OCI-LY1 (cell line): Measurements from ENCODE around the gene NUP214.

ENCODE experiments used
- H2AFZ ChIP-seq: fragments of 200-600 bp; sonication (generic), shearing (Covaris generic); 2 replicates; pipeline ENCODE4 v1.6.0; 2014; ENCODE audit warnings: antibody characterized with exemption, mild to moderate bottlenecking, low read length
- H3F3A ChIP-seq: fragments of 200-600 bp; sonication (generic), shearing (Covaris generic); 2 replicates; pipeline ENCODE4 v1.6.0; 2014; ENCODE audit warnings: mild to moderate bottlenecking, antibody characterized with exemption, low read length, moderate library complexity; ENCODE audit not compliant: insufficient read depth
- H3K27ac ChIP-seq: fragments of 200-600 bp; sonication (generic); 2 replicates; pipeline ENCODE4 v1.5.1; 2014; ENCODE audit warnings: low read length, mixed run types, mild to moderate bottlenecking, low read depth; ENCODE audit not compliant: poor library complexity, severe bottlenecking
- H3K27me3 ChIP-seq: fragments of 200-600 bp; sonication (generic); 2 replicates; pipeline ENCODE4 v1.6.0; 2014; ENCODE audit warnings: antibody characterized with exemption, mild to moderate bottlenecking, low read length, moderate library complexity; ENCODE audit not compliant: insufficient read depth
- H3K36me3 ChIP-seq: fragments of 200-600 bp; sonication (generic); 2 replicates; pipeline ENCODE4 v1.6.1; 2014; ENCODE audit warnings: mild to moderate bottlenecking, antibody characterized with exemption, low read length, moderate library complexity, mixed read lengths; ENCODE audit not compliant: insufficient read depth
- H3K4me1 ChIP-seq: fragments of 200-600 bp; sonication (generic); 2 replicates; pipeline ENCODE4 v1.5.1; 2014; ENCODE audit warnings: mild to moderate bottlenecking, low read length, moderate library complexity; ENCODE audit not compliant: insufficient read depth, severe bottlenecking
- H3K4me2 ChIP-seq: fragments of 200-600 bp; sonication (generic), shearing (Covaris generic); 2 replicates; pipeline ENCODE4 v1.6.1; 2014; ENCODE audit warnings: low read length
- H3K4me3 ChIP-seq: fragments of 200-600 bp; sonication (generic); 2 replicates; pipeline ENCODE4 v1.5.1; 2014; ENCODE audit warnings: low read length, low read depth, mild to moderate bottlenecking, mixed read lengths; ENCODE audit not compliant: poor library complexity, severe bottlenecking
- H3K79me2 ChIP-seq: fragments of 200-600 bp; shearing (Covaris generic); 2 replicates; pipeline ENCODE4 v1.6.1; 2016; ENCODE audit warnings: mixed run types, low read length, mixed read lengths; ENCODE audit not compliant: insufficient read depth
- H3K9ac ChIP-seq: fragments of 200-600 bp; sonication (generic), shearing (Covaris generic); 2 replicates; pipeline ENCODE4 v1.6.1; 2014; ENCODE audit warnings: mild to moderate bottlenecking, low read length, mixed read lengths
- H3K9me2 ChIP-seq: fragments of 200-600 bp; sonication (generic), shearing (Covaris generic); 2 replicates; pipeline ENCODE4 v1.6.1; 2014; ENCODE audit warnings: low read depth, mild to moderate bottlenecking, low read length, mixed read lengths
- H3K9me3 ChIP-seq: fragments of 200-600 bp; shearing (Covaris generic); 2 replicates; pipeline ENCODE4 v1.6.1; 2014; ENCODE audit warnings: low read length, mixed read lengths
- H4K20me1 ChIP-seq: fragments of 200-600 bp; sonication (generic), shearing (Covaris generic); 2 replicates; pipeline ENCODE4 v1.6.0; 2016; ENCODE audit warnings: mild to moderate bottlenecking, low read length; ENCODE audit not compliant: insufficient read depth
- CTCF ChIP-seq: fragments of 200-600 bp; sonication (generic), shearing (Covaris generic); IDR thresholded peaks from 2 replicates; pipeline ENCODE4 v1.5.1; 2017; ENCODE audit warnings: mild to moderate bottlenecking, antibody characterized with exemption, low read length, moderate library complexity, mixed read lengths
- EZH2 ChIP-seq: fragments of 200-600 bp; sonication (generic), shearing (Covaris generic); IDR thresholded peaks from 2 replicates; pipeline ENCODE4 v1.8.0; 2017; ENCODE audit warnings: borderline replicate concordance, mixed run types, mild to moderate bottlenecking, antibody characterized with exemption, low read length, moderate library complexity, mixed read lengths

The NUP214 gene

GRCh38 chr9:131087354-131087893, 38.0 kb upstream of the NUP214 start:
- no peak overlapping the region for H3K4me2 ChIP-seq
- H3K36me3 ChIP-seq = no peaks in the 10 kb centered on the region
- no peaks in the 10 kb centered on the region for H3K79me2 ChIP-seq
- no peaks in the 10 kb centered on the region for H4K20me1 ChIP-seq
- no peaks in the 10 kb centered on the region for H3K4me1 ChIP-seq
- no peak for TF ChIP-seq CTCF
- TF ChIP-seq EZH2 = no peak
- no peak overlapping the region for H3K9ac ChIP-seq
- H3K9me2 ChIP-seq = no peaks in the 10 kb centered on the region
- no peaks in the 10 kb centered on the region; the same call in 1 of the 2 replicates for H3K27me3 ChIP-seq
- H3K27ac ChIP-seq = no peak overlapping the region
- H3K4me3 ChIP-seq = no peak overlapping the region
- no peak overlapping the region for H2AFZ ChIP-seq
- H3F3A ChIP-seq = no peaks in the 10 kb centered on the region
- no peaks in the 10 kb centered on the region for H3K9me3 ChIP-seq

- H3K27ac ChIP-seq = no peak overlapping the region
- no peaks in the 10 kb centered on the region; the same call in 1 of the 2 replicates for H3K27me3 ChIP-seq
- no peaks in the 10 kb centered on the region for H3K9me3 ChIP-seq
- H4K20me1 ChIP-seq = no peaks in the 10 kb centered on the region
- TF ChIP-seq CTCF = no peak
- TF ChIP-seq EZH2 = no peak
- H3K79me2 ChIP-seq = no peaks in the 10 kb centered on the region
- H3K36me3 ChIP-seq = no peaks in the 10 kb centered on the region
- no peak overlapping the region for H3K4me2 ChIP-seq
- H2AFZ ChIP-seq = no peak overlapping the region
- H3K4me3 ChIP-seq = no peak overlapping the region
- H3K9ac ChIP-seq = no peak overlapping the region
- H3K9me2 ChIP-seq = no peaks in the 10 kb centered on the region
- H3K4me1 ChIP-seq = no peaks in the 10 kb centered on the region
- H3F3A ChIP-seq = no peaks in the 10 kb centered on the region
Measured at GRCh38 chr9:131090025-131090787, 35.2 kb upstream of the NUP214 start.

- peaks cover 3% of the 10 kb centered on the region for H3K4me1 ChIP-seq
- H2AFZ ChIP-seq = no peak overlapping the region
- no peak overlapping the region for H3K9ac ChIP-seq
- H3K4me3 ChIP-seq = no peak overlapping the region
- H3K79me2 ChIP-seq = no peaks in the 10 kb centered on the region
- no peaks in the 10 kb centered on the region for H4K20me1 ChIP-seq
- no peaks in the 10 kb centered on the region for H3F3A ChIP-seq
- no peak overlapping the region for H3K27ac ChIP-seq
- no peaks in the 10 kb centered on the region for H3K9me2 ChIP-seq
- TF ChIP-seq EZH2 = no peak
- TF ChIP-seq CTCF = no peak
- no peak overlapping the region for H3K4me2 ChIP-seq
- H3K9me3 ChIP-seq = no peaks in the 10 kb centered on the region
- no peaks in the 10 kb centered on the region for H3K36me3 ChIP-seq
- peaks cover 4% of the 10 kb centered on the region for H3K27me3 ChIP-seq
Measured at GRCh38 chr9:131091352-131091992, 33.9 kb upstream of the NUP214 start.
